ENCODE data around the gene ALOX5AP. TPM values are rescaled to one million over a fixed set of nuclear protein-coding genes. Genes with fewer than 3 reads are reported as not detected.

The ALOX5AP gene
- total and polyA plus RNA-seq, 2 donors: 10.4 to 60.3 TPM

DNA sequence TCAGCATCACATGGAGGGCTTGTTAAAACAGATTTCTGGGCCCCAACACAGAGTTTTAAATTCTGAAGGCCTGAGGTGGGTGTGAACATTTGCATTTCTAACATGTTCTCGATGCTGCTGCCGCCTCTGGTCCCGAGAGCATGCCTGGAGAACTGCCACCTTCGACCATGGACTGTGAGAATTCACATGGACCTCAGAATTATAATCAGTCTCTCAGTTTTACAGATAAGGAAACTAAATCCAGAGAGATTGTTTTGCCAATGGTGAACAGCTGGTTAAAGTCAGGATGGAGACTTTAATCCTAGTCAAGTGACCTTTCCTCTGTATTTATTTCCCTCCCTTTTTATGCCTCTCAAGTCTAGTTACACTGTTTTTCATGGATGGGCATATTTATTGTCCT lies 14.7 kb downstream of the ALOX5AP start:
- Histone ChIP-seq H3K27ac (ENCODE audit: low read depth) (no peak overlapping the region), H3K4me1 (ENCODE audit: insufficient read depth) (peaks cover 2% of the 10 kb centered on the region), H3K36me3 (ENCODE audit: insufficient read depth) (no peaks in the 10 kb centered on the region), H3K4me3 (ENCODE audit: low read depth, low read length) (no peak overlapping the region)
- 25% methylated on average over 4 of the region's 4 CpGs for whole genome bisulfite sequencing
- no peak for DNase-seq (ENCODE audit: extremely low spot score)

DNA sequence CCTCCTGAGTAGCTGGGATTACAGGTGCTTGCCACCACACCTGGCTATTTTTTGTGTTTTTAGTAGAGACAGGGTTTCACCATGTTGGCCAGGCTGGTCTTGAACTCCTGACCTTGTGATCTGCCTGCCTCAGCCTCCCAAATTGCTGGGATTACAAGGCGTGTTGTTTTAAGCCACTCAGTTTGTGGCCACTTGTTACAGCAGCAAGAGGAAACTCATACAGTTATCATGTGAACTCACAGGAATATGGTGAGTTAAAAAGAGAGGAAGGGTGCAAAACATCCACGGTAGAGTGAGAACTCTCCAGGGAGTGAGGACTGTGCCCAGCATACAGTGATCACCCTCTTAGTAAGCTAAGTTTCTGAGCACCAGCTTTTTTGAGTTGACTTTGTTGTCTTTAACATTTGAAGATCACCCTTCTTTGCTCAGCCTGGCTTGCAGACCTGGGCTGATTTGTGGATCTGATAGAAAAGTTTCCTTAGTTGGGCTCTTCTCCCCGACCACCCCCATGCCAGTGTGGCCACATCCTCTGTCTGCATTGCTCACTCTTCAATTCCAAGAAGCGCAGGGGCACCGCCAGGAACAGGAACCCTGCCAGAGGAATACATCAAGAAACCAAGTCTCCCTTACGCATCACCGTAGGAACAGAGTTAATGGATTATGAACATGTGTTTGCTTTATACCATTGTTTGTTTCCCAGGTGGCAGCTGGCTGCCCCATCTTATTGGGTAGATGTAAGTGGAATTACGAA lies 16.0 kb downstream of the ALOX5AP start:
- 94% methylated on average over 8 of the region's 8 CpGs for WGBS
- H3K4me1 ChIP-seq (ENCODE audit: insufficient read depth): peaks cover 2% of the 10 kb centered on the region
- H3K4me3 ChIP-seq (ENCODE audit: low read depth, low read length): no peak overlapping the region
- H3K27ac ChIP-seq (ENCODE audit: low read depth): no peak overlapping the region
- H3K36me3 ChIP-seq (ENCODE audit: insufficient read depth): no peaks in the 10 kb centered on the region
- DNase-seq (ENCODE audit: extremely low spot score): no peak

DNA sequence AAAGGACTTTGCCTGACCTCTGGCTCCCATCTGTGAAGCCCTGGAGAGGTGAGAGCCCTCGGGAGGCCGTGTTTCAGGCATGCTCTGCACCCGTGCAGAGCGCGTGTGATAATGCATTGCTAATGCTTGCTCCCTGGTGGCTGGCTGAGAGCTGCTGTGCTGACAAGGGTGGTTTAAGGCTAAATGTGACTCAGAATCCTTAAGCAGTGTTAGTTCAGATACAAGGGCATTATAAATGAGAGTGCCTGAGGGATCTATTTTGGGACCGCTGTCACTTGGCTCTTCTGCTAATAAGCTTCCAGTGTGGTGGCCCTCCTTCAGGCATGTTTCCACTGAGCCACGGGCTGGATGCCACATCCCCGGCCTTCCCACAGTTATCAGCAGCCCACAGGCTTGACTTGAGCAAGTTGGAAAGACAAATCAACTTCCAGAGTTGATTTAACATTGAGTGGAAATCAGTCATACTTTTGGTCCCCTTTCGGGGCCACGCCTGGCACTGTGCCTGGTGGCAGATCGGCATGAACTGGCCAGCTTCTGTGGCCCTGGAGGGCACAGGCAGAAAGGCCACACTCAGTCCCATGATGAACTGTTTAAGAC lies 17.0 kb downstream of the ALOX5AP start:
- peaks cover 2% of the 10 kb centered on the region for H3K4me1 ChIP-seq (ENCODE audit: insufficient read depth)
- no peak overlapping the region for H3K27ac ChIP-seq (ENCODE audit: low read depth)
- no peaks in the 10 kb centered on the region for H3K36me3 ChIP-seq (ENCODE audit: insufficient read depth)
- 54% methylated on average over 11 of the region's 11 CpGs for WGBS
- no peak for DNase-seq (ENCODE audit: extremely low spot score)
- H3K4me3 ChIP-seq (ENCODE audit: low read depth, low read length): no peak overlapping the region

DNA sequence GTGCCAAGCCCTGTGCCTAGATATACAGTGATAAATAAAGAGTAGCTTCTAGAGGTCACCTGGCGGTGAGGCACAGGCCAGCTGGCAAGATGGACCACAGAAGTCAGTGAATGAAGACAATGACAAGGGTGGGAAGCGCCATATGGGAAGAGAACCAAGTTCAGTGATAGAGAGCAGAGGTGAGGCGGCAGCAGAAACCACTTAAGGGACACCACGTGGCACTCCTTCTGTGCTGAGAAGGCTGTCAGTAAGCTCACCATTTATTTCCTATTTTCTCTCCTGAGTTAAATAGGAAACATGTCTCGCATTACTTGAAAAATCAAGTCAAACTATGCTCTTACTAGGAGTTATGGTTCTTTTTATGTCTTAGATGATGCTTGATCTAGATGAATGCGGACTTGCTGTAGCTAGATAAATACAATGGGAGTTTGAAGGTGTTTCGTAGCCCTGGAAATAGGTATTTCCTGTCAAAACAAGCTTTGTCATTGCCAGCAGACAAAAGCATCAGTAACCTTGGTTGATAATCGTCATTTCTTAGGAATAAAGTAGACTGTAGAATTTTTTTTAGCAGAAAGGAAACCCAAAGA lies 17.8 kb downstream of the ALOX5AP start:
- Histone ChIP-seq H3K36me3 (ENCODE audit: insufficient read depth) (no peaks in the 10 kb centered on the region), H3K27ac (ENCODE audit: low read depth) (no peak overlapping the region), H3K4me1 (ENCODE audit: insufficient read depth) (peaks cover 2% of the 10 kb centered on the region), H3K4me3 (ENCODE audit: low read depth, low read length) (no peak overlapping the region)
- no peak for DNase-seq (ENCODE audit: extremely low spot score)
- WGBS: 92% methylated on average over 8 of the region's 8 CpGs

DNA sequence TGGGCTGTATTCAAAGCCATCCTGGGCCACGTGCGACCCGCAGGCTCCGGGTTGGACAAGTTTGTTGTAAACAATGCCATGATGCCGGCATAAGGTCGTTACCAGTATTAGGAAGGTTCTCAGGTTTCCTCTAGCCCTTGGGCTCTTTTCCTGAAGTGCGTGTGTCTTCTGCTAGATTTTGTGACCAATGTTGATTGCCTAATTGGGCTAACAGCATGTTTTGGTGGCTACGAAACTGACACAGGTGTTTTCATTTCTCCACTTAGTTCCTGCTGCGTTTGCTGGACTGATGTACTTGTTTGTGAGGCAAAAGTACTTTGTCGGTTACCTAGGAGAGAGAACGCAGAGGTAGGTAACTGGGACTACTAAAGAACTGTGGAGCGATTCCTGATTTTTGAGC lies 20.3 kb downstream of the ALOX5AP start:
- 90% methylated on average over 12 of the region's 12 CpGs for WGBS
- DNase-seq (ENCODE audit: extremely low spot score): no peak

DNA sequence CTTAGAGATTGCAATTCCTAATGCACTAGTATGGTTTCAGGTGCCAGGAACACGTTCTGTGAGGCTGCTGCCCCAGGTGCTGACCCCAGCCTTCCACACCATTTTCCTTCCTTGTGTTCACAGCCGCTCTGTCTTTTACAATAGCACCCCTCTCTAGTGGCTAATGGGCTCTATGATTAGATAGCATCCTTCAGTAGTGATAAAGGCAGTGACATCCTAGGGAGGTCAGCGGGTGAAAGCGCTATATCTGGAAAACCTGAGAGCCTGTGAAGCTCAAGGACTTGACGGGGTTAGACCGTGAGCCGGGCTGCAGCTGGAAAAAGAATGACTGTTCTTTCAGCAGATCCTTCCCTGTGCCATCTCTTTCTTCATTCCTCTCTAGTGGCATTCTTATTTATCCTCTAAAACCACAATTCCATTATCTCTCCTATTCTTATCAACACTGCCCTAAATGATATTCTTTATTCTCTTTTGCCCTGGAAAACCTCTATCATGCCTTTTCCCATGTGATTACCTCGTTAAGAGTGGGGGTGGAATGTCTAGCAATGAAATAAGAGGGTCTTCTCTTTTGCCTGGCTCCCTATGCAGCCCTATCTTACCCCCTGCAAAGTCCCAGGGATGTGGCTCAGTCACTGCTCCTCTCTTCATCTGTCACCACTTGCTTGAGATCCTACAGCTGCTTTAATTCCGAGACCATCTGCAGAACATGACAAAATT lies 21.8 kb downstream of the ALOX5AP start:
- no peak for DNase-seq (ENCODE audit: extremely low spot score)
- Histone ChIP-seq H3K4me1 (ENCODE audit: insufficient read depth) (no peaks in the 10 kb centered on the region), H3K36me3 (ENCODE audit: insufficient read depth) (no peaks in the 10 kb centered on the region), H3K27ac (ENCODE audit: low read depth) (no peak overlapping the region), H3K4me3 (ENCODE audit: low read depth, low read length) (no peak overlapping the region)
- WGBS: 80% methylated on average over 9 of the region's 9 CpGs

More for the DNA sequence above, 20.3 kb downstream of the ALOX5AP start:
- Histone ChIP-seq H3K27ac (ENCODE audit: low read depth) (no peak overlapping the region), H3K36me3 (ENCODE audit: insufficient read depth) (no peaks in the 10 kb centered on the region), H3K4me3 (ENCODE audit: low read depth, low read length) (no peak overlapping the region), H3K4me1 (ENCODE audit: insufficient read depth) (no peaks in the 10 kb centered on the region)

DNA sequence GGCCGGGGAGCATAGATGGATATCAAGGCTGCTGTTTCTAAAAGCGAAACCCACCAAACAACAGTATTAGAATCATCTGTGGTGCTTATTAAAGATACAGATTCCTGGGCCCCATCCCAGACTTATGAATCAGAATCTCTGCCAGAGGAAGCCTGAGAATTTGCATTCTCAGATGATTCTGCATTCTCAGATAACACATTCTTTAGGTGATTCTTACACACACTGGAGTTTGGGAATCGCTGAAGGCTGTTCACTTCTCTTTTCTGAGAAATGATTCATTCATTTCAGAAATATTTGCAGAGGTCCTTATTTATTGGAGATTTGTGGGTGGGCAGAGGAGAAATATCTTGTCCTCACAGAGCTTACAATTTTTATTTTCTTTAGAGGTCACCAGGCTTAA lies 24.4 kb downstream of the ALOX5AP start:
- DNase-seq (ENCODE audit: extremely low spot score): no peak
- H3K36me3 ChIP-seq (ENCODE audit: insufficient read depth): no peaks in the 10 kb centered on the region
- 88% methylated on average over 3 of the region's 3 CpGs for WGBS
- no peaks in the 10 kb centered on the region for H3K4me1 ChIP-seq (ENCODE audit: insufficient read depth)
- H3K27ac ChIP-seq (ENCODE audit: low read depth): no peak overlapping the region
- H3K4me3 ChIP-seq (ENCODE audit: low read depth, low read length): no peak overlapping the region

DNA sequence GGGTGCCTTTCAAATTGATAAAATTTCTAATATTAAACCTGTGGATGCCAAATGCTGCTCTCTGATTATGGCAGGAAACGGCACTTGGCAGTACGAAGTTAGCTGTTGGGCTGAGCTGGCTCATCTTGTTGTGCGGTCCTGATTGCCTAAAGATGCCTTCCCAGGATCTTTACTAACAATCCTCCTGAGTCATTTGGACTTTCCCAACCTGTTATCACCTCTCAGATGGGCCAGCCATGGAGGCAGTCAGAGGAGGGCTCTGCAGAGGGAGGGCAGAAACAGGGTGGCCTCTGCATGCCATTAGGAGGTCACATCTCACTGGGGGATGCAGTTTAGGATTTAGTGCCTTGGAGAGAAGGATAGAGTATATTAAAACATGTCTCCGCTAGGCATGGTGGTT lies 27.3 kb downstream of the ALOX5AP start:
- 86% methylated on average over 4 of the region's 4 CpGs for WGBS
- Histone ChIP-seq H3K4me1 (ENCODE audit: insufficient read depth) (no peaks in the 10 kb centered on the region), H3K36me3 (ENCODE audit: insufficient read depth) (no peaks in the 10 kb centered on the region), H3K4me3 (ENCODE audit: low read depth, low read length) (no peak overlapping the region), H3K27ac (ENCODE audit: low read depth) (no peak overlapping the region)
- DNase-seq (ENCODE audit: extremely low spot score): no peak

DNA sequence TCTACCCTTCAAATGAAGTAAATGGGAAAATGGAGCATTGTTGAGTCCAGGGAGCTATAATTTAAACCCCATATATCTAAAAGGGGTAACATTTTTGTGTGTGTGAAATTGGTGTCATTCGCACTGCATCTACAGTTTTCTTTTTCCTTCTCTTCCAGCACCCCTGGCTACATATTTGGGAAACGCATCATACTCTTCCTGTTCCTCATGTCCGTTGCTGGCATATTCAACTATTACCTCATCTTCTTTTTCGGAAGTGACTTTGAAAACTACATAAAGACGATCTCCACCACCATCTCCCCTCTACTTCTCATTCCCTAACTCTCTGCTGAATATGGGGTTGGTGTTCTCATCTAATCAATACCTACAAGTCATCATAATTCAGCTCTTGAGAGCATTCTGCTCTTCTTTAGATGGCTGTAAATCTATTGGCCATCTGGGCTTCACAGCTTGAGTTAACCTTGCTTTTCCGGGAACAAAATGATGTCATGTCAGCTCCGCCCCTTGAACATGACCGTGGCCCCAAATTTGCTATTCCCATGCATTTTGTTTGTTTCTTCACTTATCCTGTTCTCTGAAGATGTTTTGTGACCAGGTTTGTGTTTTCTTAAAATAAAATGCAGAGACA lies 28.6 kb downstream of the ALOX5AP start:
- DNase-seq (ENCODE audit: extremely low spot score): no peak
- Histone ChIP-seq H3K4me1 (ENCODE audit: insufficient read depth) (no peaks in the 10 kb centered on the region), H3K36me3 (ENCODE audit: insufficient read depth) (no peaks in the 10 kb centered on the region), H3K27ac (ENCODE audit: low read depth) (no peak overlapping the region), H3K4me3 (ENCODE audit: low read depth, low read length) (no peak overlapping the region)
- 83% methylated on average over 8 of the region's 8 CpGs for WGBS

DNA sequence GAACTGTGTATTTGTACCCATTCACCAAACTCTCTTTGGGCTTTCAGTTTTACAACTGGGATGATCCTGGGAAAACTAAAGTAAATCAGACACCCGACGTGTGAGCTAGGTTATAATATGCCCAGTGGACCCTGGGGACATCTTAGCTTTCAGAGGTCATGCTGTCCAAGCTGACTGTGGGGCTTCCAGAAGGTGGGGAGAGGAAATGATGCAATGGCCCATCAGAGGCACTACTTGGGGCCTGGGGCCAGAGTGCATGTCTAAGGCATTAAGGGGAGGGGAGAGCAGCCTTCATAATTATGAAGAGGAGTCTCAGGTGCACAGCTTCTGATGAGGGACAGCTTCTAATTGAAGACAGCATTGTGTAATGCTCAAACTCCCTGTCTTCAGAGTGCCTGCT lies 30.9 kb downstream of the ALOX5AP start:
- Histone ChIP-seq H3K36me3 (ENCODE audit: insufficient read depth) (no peaks in the 10 kb centered on the region), H3K27ac (ENCODE audit: low read depth) (no peak overlapping the region), H3K4me3 (ENCODE audit: low read depth, low read length) (no peak overlapping the region), H3K4me1 (ENCODE audit: insufficient read depth) (no peaks in the 10 kb centered on the region)
- no peak for DNase-seq (ENCODE audit: extremely low spot score)
- WGBS: 85% methylated on average over 2 of the region's 2 CpGs

DNA sequence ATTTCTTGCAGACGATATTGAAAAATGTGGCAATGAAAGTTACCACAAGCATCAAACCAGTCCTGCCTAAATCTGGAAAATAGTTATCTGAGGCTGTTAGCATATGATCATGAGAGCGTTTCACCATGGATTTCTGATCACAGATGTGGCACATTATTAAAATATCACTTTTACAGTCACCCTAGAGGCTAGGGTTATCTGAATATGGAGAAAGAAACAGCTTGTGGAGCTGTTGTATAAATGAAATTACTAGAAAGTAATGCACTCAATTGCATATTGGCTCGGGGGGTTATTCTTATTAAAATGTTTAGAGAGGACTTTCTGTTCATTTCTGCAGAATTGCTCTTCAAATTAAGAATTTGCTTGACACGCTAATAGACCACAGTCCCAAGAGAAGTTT lies 35.6 kb downstream of the ALOX5AP start:
- no peak for DNase-seq (ENCODE audit: extremely low spot score)
- Histone ChIP-seq H3K27ac (ENCODE audit: low read depth) (no peak overlapping the region), H3K4me1 (ENCODE audit: insufficient read depth) (no peaks in the 10 kb centered on the region), H3K36me3 (ENCODE audit: insufficient read depth) (no peaks in the 10 kb centered on the region), H3K4me3 (ENCODE audit: low read depth, low read length) (no peak overlapping the region)
- 76% methylated on average over 4 of the region's 4 CpGs for WGBS

DNA sequence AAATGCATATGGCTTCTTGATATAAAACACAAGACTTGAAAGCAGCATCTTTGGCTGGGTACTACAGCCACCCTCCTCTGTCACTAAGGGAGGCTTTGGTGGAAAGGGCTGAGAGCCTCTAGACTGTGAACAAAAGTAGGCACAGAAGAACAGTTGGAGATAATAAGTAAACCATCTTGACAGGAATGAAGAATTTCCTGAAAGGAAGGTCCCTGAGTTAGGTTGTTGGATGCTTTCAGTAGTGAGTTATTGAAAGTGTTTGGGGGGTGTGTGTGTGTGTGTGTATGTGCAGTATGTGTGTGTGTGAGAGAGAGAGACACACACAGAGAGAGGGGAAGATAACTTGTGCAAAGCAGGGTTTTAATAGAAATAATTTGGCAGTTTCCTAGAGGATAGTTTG lies 38.2 kb downstream of the ALOX5AP start:
- H3K4me3 ChIP-seq (ENCODE audit: low read depth, low read length): no peak overlapping the region
- H3K36me3 ChIP-seq (ENCODE audit: insufficient read depth): no peaks in the 10 kb centered on the region

DNA sequence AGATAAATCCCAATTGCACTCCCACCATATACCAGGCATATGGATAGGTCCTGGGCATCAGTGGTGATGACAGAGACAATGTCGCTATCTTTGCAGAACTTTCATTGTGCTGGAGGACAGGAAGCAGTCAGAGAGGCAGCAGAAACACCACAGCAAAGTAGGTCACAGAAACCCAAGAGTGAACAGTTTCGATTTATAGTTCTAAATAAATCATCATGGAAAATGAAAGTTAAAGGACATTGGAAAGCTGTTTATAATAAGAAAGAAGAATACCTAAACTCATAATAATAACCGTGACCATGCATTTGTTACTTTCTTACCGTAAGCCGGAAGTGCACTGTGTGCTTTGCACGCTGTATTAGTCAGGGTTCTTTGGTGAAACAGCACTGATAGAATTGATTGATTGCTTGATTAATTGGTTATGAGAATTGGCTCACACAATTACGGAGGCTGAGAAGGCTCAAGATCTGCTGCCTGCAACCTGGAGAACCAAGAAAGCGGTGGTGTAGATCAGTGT lies 38.9 kb downstream of the ALOX5AP start:
- 92% methylated on average over 8 of the region's 8 CpGs for WGBS
- Histone ChIP-seq H3K27ac (ENCODE audit: low read depth) (no peak overlapping the region), H3K4me1 (ENCODE audit: insufficient read depth) (no peaks in the 10 kb centered on the region), H3K4me3 (ENCODE audit: low read depth, low read length) (no peak overlapping the region), H3K36me3 (ENCODE audit: insufficient read depth) (no peaks in the 10 kb centered on the region)
- DNase-seq (ENCODE audit: extremely low spot score): no peak

More for the DNA sequence above, 38.2 kb downstream of the ALOX5AP start:
- H3K4me1 ChIP-seq (ENCODE audit: insufficient read depth): no peaks in the 10 kb centered on the region
- no peak for DNase-seq (ENCODE audit: extremely low spot score)
- H3K27ac ChIP-seq (ENCODE audit: low read depth): no peak overlapping the region

All from urinary bladder (tissue), 4 donors.